Kidney (tissue), 14 donors: ENCODE data around the gene ANKRD44. TPM values are rescaled to one million over a fixed set of nuclear protein-coding genes. Genes with fewer than 3 reads are reported as not detected.

ENCODE experiments used
- DNase-seq, 5 donors: peaks; one replicate each; pipeline ENCODE4 v3.0.0-alpha.2; 2013 to 2020
- FAIRE-seq: peaks from 2 replicates; lab custom pipeline; 2012; peaks lifted over from hg19 to GRCh38; lab: Jason Lieb, UNC
- H3K27ac ChIP-seq, 2 donors: one replicate each; pipeline ENCODE4 v1.7.0; 2013; ENCODE audit warnings: low read depth in 2 of 2, low read length in 2 of 2, inconsistent platforms in 1 of 2
- H3K27me3 ChIP-seq: one replicate; pipeline ENCODE4 v1.7.1; 2013; ENCODE audit warnings: low read length, inconsistent platforms; ENCODE audit not compliant: control insufficient read depth, insufficient read depth
- H3K36me3 ChIP-seq, 3 donors: one replicate each; pipeline versions ENCODE4 v1.7.0 to v1.7.1; 2013; ENCODE audit warnings: low read length in 3 of 3, control low read depth in 1 of 3, inconsistent platforms in 1 of 3; ENCODE audit not compliant: insufficient read depth in 3 of 3, control insufficient read depth in 2 of 3
- H3K4me1 ChIP-seq, 3 donors: one replicate each; pipeline versions ENCODE4 v1.7.0 to v1.7.1; 2013; ENCODE audit warnings: low read length in 3 of 3, inconsistent platforms in 1 of 3, low read depth in 1 of 3; ENCODE audit not compliant: control insufficient read depth in 2 of 3, insufficient read depth in 2 of 3
- H3K4me3 ChIP-seq, 3 donors: one replicate each; pipeline versions ENCODE4 v1.7.0 to v1.8.1; 2013; ENCODE audit warnings: low read length in 3 of 3, control low read depth in 1 of 3, inconsistent platforms in 1 of 3
- H3K9ac ChIP-seq, 3 donors: one replicate each; pipeline versions ENCODE4 v1.7.0 to v1.7.1; 2013; ENCODE audit warnings: low read length in 3 of 3, control low read depth in 1 of 3, inconsistent platforms in 1 of 3
- H3K9me3 ChIP-seq, 3 donors: one replicate each; pipeline versions ENCODE4 v1.7.0 to v1.7.1; 2013; ENCODE audit warnings: low read length in 3 of 3, control low read depth in 1 of 3, inconsistent platforms in 1 of 3; ENCODE audit not compliant: control insufficient read depth in 2 of 3, insufficient read depth in 1 of 3
- CTCF ChIP-seq: IDR thresholded peaks from 3 replicates; pipeline ENCODE4 v1.5.1; 2012; ENCODE audit warnings: mild to moderate bottlenecking, moderate library complexity, borderline replicate concordance; ENCODE audit not compliant: insufficient read depth; ENCODE audit errors: extremely low read depth
- intact Hi-C: fragments of 100-400 bp; cut with DNase I; formaldehyde crosslinking; loops from one replicate; pipeline ENCODE4 v1.11.1; 2022
- polyA plus RNA-seq: library from polyadenylated mRNA; stranded (reverse); fragments of 350-450 nt; fragmentation: Illumina TruSeq; extraction: RNeasy Lipid Tissue Mini Kit (QIAGEN cat#74804); gene quantifications from one replicate; pipeline ENCODE4 v1.2.3, GENCODE V29; 2014; ENCODE audit warnings: low read depth, low replicate concordance; ENCODE audit not compliant: insufficient read depth
- total RNA-seq: library from RNA; stranded (reverse); fragmentation: NEBNext Ultra II Directional; extraction: Animal tissue kit (Norgen Biotek cat#: 25700); gene quantifications from one replicate; pipeline ENCODE4 v1.2.1, GENCODE V29; 2021
- donor health status: control.
- donor health status: control.
- donor health status: control.
- donor health status: control.
- donor health status: control.
- donor health status: DM: yes; HTN: yes; CAD: no.
- donor health status: Normal renal cell carcinoma (clear cell type).

ANKRD44 gene
- total and polyA plus RNA-seq, 2 donors from 2014 or later = 2.2 to 39.2 TPM

GRCh38 chr2:197357986-197358385 is 47.4 kb upstream of the ANKRD44 start:
- no peaks in the 10 kb centered on the region for H3K27me3 ChIP-seq
- DNase-seq (no peak), FAIRE-seq (no peak)
- H3K4me3 ChIP-seq = no peak overlapping the region
- no peaks in the 10 kb centered on the region for H3K9me3 ChIP-seq
- no peak for TF ChIP-seq CTCF
- no peak overlapping the region for H3K9ac ChIP-seq
- no peak overlapping the region for H3K27ac ChIP-seq
- no peaks in the 10 kb centered on the region for H3K4me1 ChIP-seq
- no peaks in the 10 kb centered on the region for H3K36me3 ChIP-seq
- intact Hi-C loops = no loop called here

GRCh38 chr2:197356136-197356535 is 45.6 kb upstream of the ANKRD44 start:
- Histone ChIP-seq H3K27ac (no peak overlapping the region), H3K27me3 (no peaks in the 10 kb centered on the region), H3K9ac (no peak overlapping the region), H3K36me3 (no peaks in the 10 kb centered on the region), H3K4me3 (no peak overlapping the region), H3K9me3 (no peaks in the 10 kb centered on the region), H3K4me1 (no peaks in the 10 kb centered on the region)
- TF ChIP-seq CTCF = no peak
- intact Hi-C loops = no loop called here
- no peak for FAIRE-seq
- no peak for DNase-seq

GRCh38 chr2:197354169-197354558 is 43.6 kb upstream of the ANKRD44 start:
- H3K9me3 ChIP-seq = no peaks in the 10 kb centered on the region
- FAIRE-seq (no peak), DNase-seq (no peak)
- H3K4me3 ChIP-seq = no peak overlapping the region
- H3K36me3 ChIP-seq = no peaks in the 10 kb centered on the region
- H3K4me1 ChIP-seq = no peaks in the 10 kb centered on the region
- H3K27me3 ChIP-seq = no peaks in the 10 kb centered on the region
- H3K27ac ChIP-seq = no peak overlapping the region
- no peak for TF ChIP-seq CTCF
- intact Hi-C loops = no loop called here
- no peak overlapping the region for H3K9ac ChIP-seq

- no peak for TF ChIP-seq CTCF
- Histone ChIP-seq H3K4me1 (no peaks in the 10 kb centered on the region), H3K36me3 (no peaks in the 10 kb centered on the region), H3K9ac (no peak overlapping the region), H3K4me3 (no peak overlapping the region), H3K9me3 (no peaks in the 10 kb centered on the region), H3K27me3 (no peaks in the 10 kb centered on the region), H3K27ac (no peak overlapping the region)
- FAIRE-seq = no peak
- no peak for DNase-seq
- intact Hi-C loops = no loop called here
Measured at GRCh38 chr2:197353393-197354168, 43.0 kb upstream of the ANKRD44 start.
